ENCODE data around the gene MUC20. TPM values are rescaled to one million over a fixed set of nuclear protein-coding genes. Genes with fewer than 3 reads are reported as not detected.

The MUC20 gene
- total and polyA plus RNA-seq, 2 experiments from 2014 or later: not detected

- no peak for DNase-seq
- in situ Hi-C loops (cut with MboI): no loop called here
Observed at GRCh38 chr3:195738274-195739044, 17.7 kb downstream of the MUC20 start.

GRCh38 chr3:195739561-195740111, 18.9 kb downstream of the MUC20 start:
- in situ Hi-C loops (cut with MboI): no loop called here
- 67 to 73% methylated on average over 12 to 13 of the region's 13 CpGs for WGBS, 2 experiments (ENCODE audit: low coverage in 1 of 2, low lambda C conversion rate in 2 of 2, missing lambda C conversion rate in 2 of 2)

More at GRCh38 chr3:195738274-195739044, 17.7 kb downstream of the MUC20 start:
- Histone ChIP-seq H3K27ac (no peak overlapping the region), H3K4me2 (ENCODE audit: unreplicated experiment) (no peak overlapping the region), H2AFZ (no peak overlapping the region), H3K9ac (no peak overlapping the region), H3K27me3 (replicated peaks; ENCODE audit: insufficient read depth) (peaks cover 27% of the 10 kb centered on the region), H3K79me2 (ENCODE audit: insufficient read depth) (no peaks in the 10 kb centered on the region), H3K9me2 (ENCODE audit: insufficient read depth) (no peaks in the 10 kb centered on the region), H3K4me1 (ENCODE audit: insufficient read depth) (no peaks in the 10 kb centered on the region), H3K9me3 (ENCODE audit: low read depth) (no peaks in the 10 kb centered on the region), H3K4me3 (no peak overlapping the region), H3K36me3 (ENCODE audit: low read depth) (no peaks in the 10 kb centered on the region), H3F3A (ENCODE audit: insufficient read depth) (no peaks in the 10 kb centered on the region), H4K20me1 (ENCODE audit: insufficient read depth) (no peaks in the 10 kb centered on the region)
- TF ChIP-seq EZH2phosphoT487 (IDR thresholded peaks at IDR 0.05; ENCODE audit: insufficient read depth, low read depth) (no peak), EZH2 (IDR thresholded peaks at IDR 0.05; ENCODE audit: insufficient read depth, poor library complexity, severe bottlenecking) (no peak)
- 60 to 61% methylated on average over 14 of the region's 14 CpGs for WGBS, 2 experiments (ENCODE audit: low coverage in 1 of 2, low lambda C conversion rate in 2 of 2, missing lambda C conversion rate in 2 of 2)

DNA sequence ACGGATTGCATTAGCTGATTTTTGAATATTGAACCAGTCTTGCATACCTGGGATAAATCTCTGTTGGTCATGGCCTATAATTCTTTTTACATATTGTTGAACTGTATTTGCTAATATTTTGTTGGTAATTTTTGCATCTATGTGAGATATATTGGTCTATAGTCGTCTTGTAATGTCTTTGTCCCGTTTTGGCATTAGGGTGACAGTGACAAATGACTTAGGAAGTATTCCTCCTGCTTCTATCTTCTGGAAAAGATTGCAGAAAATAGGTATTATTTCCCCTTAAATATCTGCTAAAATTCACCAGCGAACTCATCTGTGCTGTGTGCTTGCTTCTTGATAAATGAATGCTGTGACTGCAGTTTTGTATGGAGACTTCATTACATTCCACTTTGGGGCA, 23.7 kb downstream of the MUC20 start:
- Histone ChIP-seq H3K36me3 (ENCODE audit: low read depth) (no peaks in the 10 kb centered on the region), H3K4me2 (ENCODE audit: unreplicated experiment) (no peak overlapping the region), H3K27me3 (replicated peaks; ENCODE audit: insufficient read depth) (peaks cover 10% of the 10 kb centered on the region; the same call in 1 of the 2 replicates), H3K4me1 (ENCODE audit: insufficient read depth) (no peaks in the 10 kb centered on the region), H4K20me1 (ENCODE audit: insufficient read depth) (no peaks in the 10 kb centered on the region), H2AFZ (no peak overlapping the region), H3K9me3 (ENCODE audit: low read depth) (no peaks in the 10 kb centered on the region), H3K9me2 (ENCODE audit: insufficient read depth) (no peaks in the 10 kb centered on the region), H3K79me2 (ENCODE audit: insufficient read depth) (no peaks in the 10 kb centered on the region), H3K27ac (no peak overlapping the region), H3F3A (ENCODE audit: insufficient read depth) (no peaks in the 10 kb centered on the region), H3K4me3 (no peak overlapping the region), H3K9ac (no peak overlapping the region)
- TF ChIP-seq EZH2phosphoT487 (IDR thresholded peaks at IDR 0.05; ENCODE audit: insufficient read depth, low read depth) (no peak), EZH2 (IDR thresholded peaks at IDR 0.05; ENCODE audit: insufficient read depth, poor library complexity, severe bottlenecking) (no peak)
- no peak for DNase-seq
- WGBS, 2 experiments (ENCODE audit: low coverage in 1 of 2, low lambda C conversion rate in 2 of 2, missing lambda C conversion rate in 2 of 2): 48 to 56% methylated on average over 4 of the region's 4 CpGs
- in situ Hi-C loops (cut with MboI): no loop called here

More at GRCh38 chr3:195739561-195740111, 18.9 kb downstream of the MUC20 start:
- Histone ChIP-seq H3K9me3 (ENCODE audit: low read depth) (no peaks in the 10 kb centered on the region), H3K27ac (no peak overlapping the region), H3K4me1 (ENCODE audit: insufficient read depth) (no peaks in the 10 kb centered on the region), H3K79me2 (ENCODE audit: insufficient read depth) (no peaks in the 10 kb centered on the region), H3K36me3 (ENCODE audit: low read depth) (no peaks in the 10 kb centered on the region), H4K20me1 (ENCODE audit: insufficient read depth) (no peaks in the 10 kb centered on the region), H3K4me2 (ENCODE audit: unreplicated experiment) (no peak overlapping the region), H2AFZ (no peak overlapping the region), H3K9me2 (ENCODE audit: insufficient read depth) (no peaks in the 10 kb centered on the region), H3K4me3 (no peak overlapping the region), H3K27me3 (replicated peaks; ENCODE audit: insufficient read depth) (peaks cover 30% of the 10 kb centered on the region), H3K9ac (no peak overlapping the region), H3F3A (ENCODE audit: insufficient read depth) (no peaks in the 10 kb centered on the region)
- no peak for DNase-seq
- TF ChIP-seq EZH2phosphoT487 (IDR thresholded peaks at IDR 0.05; ENCODE audit: insufficient read depth, low read depth) (no peak), EZH2 (IDR thresholded peaks at IDR 0.05; ENCODE audit: insufficient read depth, poor library complexity, severe bottlenecking) (no peak)

DNA sequence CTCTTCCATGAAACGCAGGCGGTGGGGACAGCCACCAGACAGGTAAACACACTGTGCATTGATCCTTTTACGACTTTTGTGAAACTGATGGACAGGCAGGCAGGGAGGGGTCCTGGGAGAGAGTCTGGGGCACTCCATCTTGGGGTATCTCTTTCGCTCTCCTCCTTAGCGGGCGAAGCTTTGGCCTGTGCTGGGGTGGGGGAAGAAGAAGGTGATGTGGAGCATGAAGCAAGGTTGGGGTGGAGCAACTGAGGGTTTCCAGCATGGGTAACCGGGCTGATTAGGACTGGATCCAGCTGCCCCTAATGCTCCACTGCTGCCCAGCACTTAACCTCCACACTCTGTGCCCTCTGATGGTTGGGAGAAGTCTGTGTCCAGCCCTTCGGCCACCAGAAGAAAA, 25.6 kb downstream of the MUC20 start:
- in situ Hi-C loops (cut with MboI): no loop called here
- H3F3A ChIP-seq (ENCODE audit: insufficient read depth): no peaks in the 10 kb centered on the region
- H3K4me1 ChIP-seq (ENCODE audit: insufficient read depth): no peaks in the 10 kb centered on the region
- H3K9ac ChIP-seq: no peak overlapping the region
- 58 to 69% methylated on average over 6 to 8 of the region's 8 CpGs for WGBS, 2 experiments (ENCODE audit: low coverage in 1 of 2, low lambda C conversion rate in 2 of 2, missing lambda C conversion rate in 2 of 2)
- no peak overlapping the region for H2AFZ ChIP-seq
- no peak overlapping the region for H3K4me2 ChIP-seq (ENCODE audit: unreplicated experiment)
- H3K9me3 ChIP-seq (ENCODE audit: low read depth): no peaks in the 10 kb centered on the region
- H3K27ac ChIP-seq: no peak overlapping the region
- TF ChIP-seq EZH2phosphoT487 (IDR thresholded peaks at IDR 0.05; ENCODE audit: insufficient read depth, low read depth) (no peak), EZH2 (IDR thresholded peaks at IDR 0.05; ENCODE audit: insufficient read depth, poor library complexity, severe bottlenecking) (no peak)
- no peak for DNase-seq
- H3K4me3 ChIP-seq: no peak overlapping the region
- no peaks in the 10 kb centered on the region for H3K79me2 ChIP-seq (ENCODE audit: insufficient read depth)
- H4K20me1 ChIP-seq (ENCODE audit: insufficient read depth): no peaks in the 10 kb centered on the region
- H3K27me3 ChIP-seq (replicated peaks; ENCODE audit: insufficient read depth): peaks cover 10% of the 10 kb centered on the region; the same call in 1 of the 2 replicates
- H3K9me2 ChIP-seq (ENCODE audit: insufficient read depth): no peaks in the 10 kb centered on the region
- no peaks in the 10 kb centered on the region for H3K36me3 ChIP-seq (ENCODE audit: low read depth)
